GM08714 (cell line): Measurements from ENCODE around the gene ZNF488.
"Not testable (repeated sequence)": the region's sequence is repeated elsewhere in the genome, so short reads cannot be mapped to it uniquely, and the experiment has no call there.

Experiments used
- H3K4me3 ChIP-seq: fragments of 200-500 bp; sonication (Bioruptor generic); 2 replicates; pipeline ENCODE4 v1.5.1; 2014; ENCODE audit warnings: mild to moderate bottlenecking, low read length, inconsistent platforms
- ZNF274 ChIP-seq: IDR thresholded peaks from 2 replicates; pipeline ENCODE4 v1.6.1; 2012; ENCODE audit warnings: mild to moderate bottlenecking, low read depth, low read length

ZNF488 gene

DNA sequence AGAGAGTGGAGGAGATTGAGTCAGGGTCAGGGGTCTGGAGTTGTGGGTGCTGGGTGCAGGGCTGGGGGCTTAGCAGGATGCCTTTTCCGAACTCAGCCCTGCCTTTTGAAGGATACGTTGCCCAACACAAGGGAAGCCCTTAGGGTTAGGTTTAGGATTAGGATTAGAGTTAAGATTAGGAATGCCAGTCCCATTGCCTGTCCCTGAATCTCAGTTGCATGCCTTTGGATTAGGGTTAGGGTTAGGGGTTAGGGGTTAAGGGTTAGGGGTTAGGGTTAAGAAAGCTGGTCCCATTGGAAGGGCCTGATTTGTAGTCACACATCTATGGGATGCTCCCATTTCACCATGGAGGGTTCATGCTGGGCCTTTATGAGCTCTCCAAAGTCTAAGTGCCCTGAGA, 20.8 kb upstream of the ZNF488 start:
- no peak for TF ChIP-seq ZNF274
- no peak overlapping the region for H3K4me3 ChIP-seq

GRCh38 chr10:47404446-47404845, 20.4 kb upstream of the ZNF488 start:
- no peak overlapping the region for H3K4me3 ChIP-seq
- no peak for TF ChIP-seq ZNF274

DNA sequence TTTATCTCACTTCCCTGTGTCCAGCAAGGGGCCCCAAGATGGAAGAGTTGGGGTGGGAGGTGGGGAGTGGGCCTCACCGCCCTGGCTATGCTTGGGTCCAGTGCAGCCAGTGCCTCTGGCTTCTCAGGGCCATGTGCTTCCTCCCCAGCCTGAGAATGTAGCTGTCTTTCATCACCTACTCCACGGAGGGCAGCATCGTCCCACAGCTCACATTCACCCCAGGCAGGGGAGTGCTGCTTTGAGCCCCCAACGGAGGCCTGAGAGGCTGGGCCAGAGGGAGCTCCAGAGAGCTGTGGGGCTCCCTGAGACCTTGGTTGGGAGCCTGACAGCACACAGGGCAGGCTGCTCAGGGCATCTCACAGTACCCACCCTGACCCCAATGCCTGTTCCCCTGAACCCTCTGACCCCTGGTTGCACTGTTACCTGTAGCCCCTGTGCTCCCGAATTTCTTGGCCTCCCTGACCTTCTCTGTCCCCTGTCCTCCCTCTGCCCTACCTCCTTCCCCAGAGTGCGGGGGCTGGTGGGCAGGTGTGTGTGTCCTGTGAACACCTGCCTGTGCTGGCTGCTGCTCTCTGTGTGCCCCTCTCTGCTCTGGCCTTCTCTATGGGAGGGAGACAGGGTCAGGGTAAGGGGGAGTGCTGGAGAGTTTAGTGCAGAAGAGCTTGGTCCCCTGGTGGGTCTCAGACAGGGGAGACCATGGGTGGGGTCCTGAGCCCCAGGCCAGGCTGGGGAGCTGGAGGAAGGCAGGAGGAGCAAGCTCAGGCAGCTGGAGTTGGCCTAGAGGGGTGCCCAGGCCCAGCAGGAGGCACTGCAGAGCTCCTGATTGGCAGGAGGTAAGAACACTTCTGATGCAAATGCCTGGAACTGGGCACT, 19.6 kb upstream of the ZNF488 start:
- H3K4me3 ChIP-seq, result no peak overlapping the region
- TF ChIP-seq ZNF274, result no peak

DNA sequence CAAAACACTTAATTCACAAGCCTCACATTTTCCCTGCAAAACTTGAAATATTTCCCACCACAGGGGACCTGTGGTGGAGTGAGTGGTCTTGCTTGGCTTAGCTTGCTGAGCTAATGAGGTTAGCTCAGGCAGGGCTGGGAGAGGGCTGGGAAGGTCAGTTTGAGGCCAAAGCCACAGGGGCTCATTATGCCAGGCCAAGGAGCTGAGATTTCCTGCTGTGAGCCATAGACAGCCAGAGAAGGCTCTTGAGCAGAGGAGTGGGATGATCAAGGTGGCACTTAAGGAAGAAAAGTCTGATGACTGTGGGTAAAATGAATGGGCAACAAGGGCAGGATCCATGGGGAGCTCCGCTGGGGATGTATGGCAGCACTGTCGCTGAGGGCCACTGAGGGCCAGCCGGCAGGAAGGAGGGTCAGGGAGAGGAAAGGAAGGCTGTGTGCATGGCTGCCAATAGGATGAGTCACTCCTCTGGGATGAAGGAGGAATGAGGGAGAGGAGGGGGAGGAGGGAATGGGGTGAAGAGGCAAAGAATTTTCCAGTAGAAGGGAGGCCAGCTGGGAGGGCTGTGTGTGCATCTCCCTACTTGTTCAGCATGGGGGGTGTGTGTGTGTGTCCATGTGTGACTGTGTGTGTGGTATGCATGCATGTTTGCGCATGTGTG, 18.7 kb upstream of the ZNF488 start:
- no peak for TF ChIP-seq ZNF274

GRCh38 chr10:47401874-47402640, 18.0 kb upstream of the ZNF488 start:
- no peak for TF ChIP-seq ZNF274
- no peak overlapping the region for H3K4me3 ChIP-seq

More for the DNA sequence above, 18.7 kb upstream of the ZNF488 start:
- H3K4me3 ChIP-seq, result no peak overlapping the region

DNA sequence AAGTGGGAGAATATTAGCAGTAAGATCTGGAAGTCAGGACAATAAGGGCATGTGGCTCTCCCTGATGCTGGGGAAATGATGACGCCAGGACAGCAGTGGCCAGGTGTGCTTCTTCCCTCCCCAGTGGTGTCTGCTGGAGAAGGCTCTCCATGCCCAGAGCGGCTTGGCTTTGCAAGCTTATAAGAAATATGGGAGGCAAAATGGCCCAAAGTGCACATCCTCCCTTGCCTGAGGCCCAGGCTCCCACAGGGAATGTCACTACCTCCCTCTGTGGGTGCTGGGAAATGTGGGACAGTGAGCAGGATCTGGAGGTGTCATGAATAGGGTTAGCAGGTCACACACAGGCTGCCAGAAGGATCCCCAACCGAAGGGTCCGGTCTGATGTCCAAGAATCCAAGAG, 17.1 kb upstream of the ZNF488 start:
- no peak overlapping the region for H3K4me3 ChIP-seq
- no peak for TF ChIP-seq ZNF274

- H3K4me3 ChIP-seq, result no peak overlapping the region
- TF ChIP-seq ZNF274, result no peak
Observed at GRCh38 chr10:47400786-47401185, 16.7 kb upstream of the ZNF488 start.

DNA sequence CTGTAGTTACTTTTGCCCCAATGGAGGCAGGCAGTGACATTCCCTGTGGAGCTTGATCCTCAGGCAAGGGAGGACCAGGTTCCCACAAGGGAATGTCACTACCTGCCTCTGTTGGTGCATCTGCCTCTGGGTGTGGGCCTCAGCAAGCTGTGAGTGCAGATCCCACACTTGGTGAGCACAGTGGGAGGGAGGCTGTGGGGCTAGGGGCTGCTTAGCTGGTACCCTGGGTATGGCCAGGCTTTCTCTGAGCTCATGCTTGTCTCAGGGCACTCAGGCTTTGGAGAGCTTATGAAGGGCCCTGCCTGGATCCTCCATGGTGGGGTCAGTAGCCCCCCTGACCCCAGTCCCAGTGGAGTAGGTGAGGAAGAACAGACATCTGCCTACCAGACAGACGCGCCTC, 16.2 kb upstream of the ZNF488 start:
- no peak for TF ChIP-seq ZNF274
- H3K4me3 ChIP-seq, result no peak overlapping the region

DNA sequence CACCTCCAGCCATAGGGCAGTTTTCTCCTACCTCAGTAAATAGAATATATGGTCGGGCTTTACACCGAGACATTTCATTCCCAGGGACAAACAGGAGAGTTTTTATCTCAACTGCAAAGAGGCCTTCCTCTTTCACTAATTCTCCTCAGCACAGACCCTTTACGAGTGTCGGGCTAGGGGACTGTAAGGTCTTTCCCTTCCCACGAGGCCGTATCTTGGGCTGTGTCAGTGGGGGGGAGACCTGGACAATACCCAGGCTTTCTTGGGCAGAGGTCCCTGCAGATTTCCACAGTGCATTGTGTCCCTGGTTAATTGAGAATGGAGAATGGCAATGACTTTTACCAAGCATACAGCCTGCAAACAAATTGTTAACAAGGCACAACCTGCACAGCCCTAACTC, 13.2 kb upstream of the ZNF488 start:
- no peak overlapping the region for H3K4me3 ChIP-seq
- no peak for TF ChIP-seq ZNF274

DNA sequence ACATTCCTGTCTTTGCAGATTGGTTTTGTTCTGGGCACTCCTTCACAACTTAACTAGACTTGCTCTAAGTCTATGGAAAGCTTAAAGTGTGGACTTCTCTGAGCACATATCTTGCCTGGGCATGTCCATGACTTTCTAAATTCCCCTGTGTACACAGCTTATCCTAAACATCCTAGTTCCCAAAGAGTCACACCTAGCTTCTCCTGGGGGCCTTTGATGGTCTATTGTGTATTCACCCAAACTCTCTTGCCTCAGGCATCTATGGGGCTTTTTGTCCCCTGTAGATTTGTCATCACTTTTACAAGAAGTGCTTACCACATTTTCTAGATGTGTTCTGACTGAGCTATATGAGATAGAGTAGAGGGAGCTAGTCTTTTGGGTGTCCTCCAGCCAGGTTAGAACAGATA, 12.2 kb upstream of the ZNF488 start:
- no peak for TF ChIP-seq ZNF274

GRCh38 chr10:47389619-47390018, 5.5 kb upstream of the ZNF488 start:
- no peak for TF ChIP-seq ZNF274
- H3K4me3 ChIP-seq, result no peak overlapping the region

More for the DNA sequence above, 12.2 kb upstream of the ZNF488 start:
- H3K4me3 ChIP-seq, result no peak overlapping the region

GRCh38 chr10:47388879-47389278, 4.8 kb upstream of the ZNF488 start:
- no peak for TF ChIP-seq ZNF274
- H3K4me3 ChIP-seq, result no peak overlapping the region

DNA sequence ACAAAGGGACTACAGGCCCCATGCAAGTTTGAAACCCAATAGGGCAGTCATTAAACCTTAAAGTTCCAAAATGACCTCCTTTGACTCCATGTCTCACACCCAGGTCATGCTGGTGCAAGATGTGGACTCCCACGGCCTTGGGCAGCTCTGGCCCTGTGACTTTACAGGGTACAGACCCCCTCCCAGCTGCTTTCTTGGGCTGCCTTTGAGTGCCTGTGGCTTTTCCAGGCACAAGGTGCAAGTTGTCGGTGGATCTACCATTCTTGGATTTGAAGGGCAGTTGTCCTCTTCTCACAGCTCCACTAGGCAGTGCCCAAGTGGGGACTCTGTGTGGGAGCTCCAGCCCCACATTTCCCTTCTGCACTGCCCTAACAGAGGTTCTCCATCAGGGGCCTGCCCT, 2.0 kb upstream of the ZNF488 start:
- not testable (repeated sequence) for H3K4me3 ChIP-seq

GRCh38 chr10:47383261-47384147, 589 bp downstream of the ZNF488 start:
- TF ChIP-seq ZNF274, result no peak
- peak overlapping the region; percentile 72; the same call in 1 of the 2 replicates for H3K4me3 ChIP-seq
